Measurements from ENCODE around the gene KSR1. TPM values are rescaled to one million over a fixed set of nuclear protein-coding genes. Genes with fewer than 3 reads are reported as not detected.
"Not testable (repeated sequence)": the region's sequence is repeated elsewhere in the genome, so short reads cannot be mapped to it uniquely, and the experiment has no call there.

The KSR1 gene
- polyA plus RNA-seq, 1 of the 3 experiments (the other 2 are of a cell fraction) = 7.5 TPM

- TF ChIP-seq REST (IDR thresholded peaks at IDR 0.05; ENCODE audit: low read depth, low read length) (no peak), RXRA (IDR thresholded peaks at IDR 0.05; ENCODE audit: borderline replicate concordance, low read depth) (no peak), USF1 (IDR thresholded peaks at IDR 0.05; ENCODE audit: borderline replicate concordance, low read depth) (no peak), NFIC (IDR thresholded peaks at IDR 0.05; ENCODE audit: borderline replicate concordance) (no peak), RAD21 (IDR thresholded peaks at IDR 0.05; ENCODE audit: low read length) (peak; percentile 68), USF2 (IDR thresholded peaks at IDR 0.05; ENCODE audit: borderline replicate concordance, low read depth, low read length) (no peak), ZBTB33 (IDR thresholded peaks at IDR 0.05; ENCODE audit: borderline replicate concordance, low read depth) (no peak), TEAD4 (IDR thresholded peaks at IDR 0.05; ENCODE audit: borderline replicate concordance, insufficient read depth) (no peak), GATA2 (CRISPR knock-in tag; IDR thresholded peaks at IDR 0.05) (no peak), PBX3 (IDR thresholded peaks at IDR 0.05) (no peak), CTCF (IDR thresholded peaks at IDR 0.05) (peak; percentile 93), RFX5 (IDR thresholded peaks at IDR 0.05; ENCODE audit: low read length) (no peak), SIN3A (IDR thresholded peaks at IDR 0.05; ENCODE audit: borderline replicate concordance, low read depth, low read length) (no peak), MXI1 (IDR thresholded peaks at IDR 0.05; ENCODE audit: low read depth, low read length) (no peak), MEF2A (IDR thresholded peaks at IDR 0.05; ENCODE audit: borderline replicate concordance, low read depth) (no peak)
Observed at GRCh38 chr17:27654654-27655524, 198.6 kb downstream of the KSR1 start (continued).

GRCh38 chr17:27655525-27656111 is 199.4 kb downstream of the KSR1 start:
- not testable (repeated sequence) for H3K27ac ChIP-seq (ENCODE audit: low read depth in 2 of 2, low read length in 1 of 2); H3K79me2 ChIP-seq (ENCODE audit: insufficient read depth); H3K9me2 ChIP-seq; H2AFZ ChIP-seq (ENCODE audit: low read depth); H3K27me3 ChIP-seq (ENCODE audit: insufficient read depth); H4K20me1 ChIP-seq (ENCODE audit: insufficient read depth); H3F3A ChIP-seq (replicated peaks; ENCODE audit: insufficient read depth); H3K9ac ChIP-seq; H3K36me3 ChIP-seq (replicated peaks in 1 of 2; ENCODE audit: control insufficient read depth in 1 of 2, insufficient read depth in 2 of 2, low read length in 1 of 2); H3K9me3 ChIP-seq; H3K4me2 ChIP-seq; H3K4me1 ChIP-seq (ENCODE audit: control insufficient read depth in 1 of 2, insufficient read depth in 2 of 2, low read depth in 1 of 2, low read length in 1 of 2); H3K4me3 ChIP-seq (ENCODE audit: low read depth in 2 of 2, low read length in 1 of 2); DNase-seq
- POLR2A ChIA-PET = interaction anchor here (1.8 kb wide), 1 partner anchor 101 kb away, joined by 4 read pairs; no protein-coding TSS in a partner anchor
- CTCF ChIA-PET = interaction anchor here (0.7 to 17.8 kb wide), 20 partner anchors 9 to 422 kb away, joined by 3 to 365 read pairs (median 6); partner anchors contain the start of gene LGALS9
- 76% methylated on average over 11 of the region's 16 CpGs for WGBS (ENCODE audit: low lambda C conversion rate)
